Stimulated activated CD8-positive, alpha-beta memory T cell treated with anti-CD3 and anti-CD28 coated beads, Interleukin-4, amount 100 ng/mL, for 4 hours (primary cell): ENCODE data around the gene CLIC4.
"Not testable (repeated sequence)": the region's sequence is repeated elsewhere in the genome, so short reads cannot be mapped to it uniquely, and the experiment has no call there.

Experiments
- DNase-seq, 2 donors: peaks; one replicate each; pipeline ENCODE4 v3.0.0-alpha.2; 2020; ENCODE audit warnings: low read depth in 2 of 2, low spot score in 1 of 2

Gene CLIC4

GRCh38 chr1:24873148-24873547 is 127.9 kb downstream of the CLIC4 start:
- no peak for DNase-seq

- no peak for DNase-seq
Measured at GRCh38 chr1:24874056-24874455, 128.8 kb downstream of the CLIC4 start.

GRCh38 chr1:24874611-24875234 is 129.5 kb downstream of the CLIC4 start:
- no peak for DNase-seq

- DNase-seq, result no peak
Measured at GRCh38 chr1:24875257-24875656, 130.0 kb downstream of the CLIC4 start.

GRCh38 chr1:24875991-24876506 is 130.8 kb downstream of the CLIC4 start:
- DNase-seq, result no peak

GRCh38 chr1:24878045-24878444 is 132.8 kb downstream of the CLIC4 start:
- no peak for DNase-seq

GRCh38 chr1:24878775-24879742 is 133.8 kb downstream of the CLIC4 start:
- no peak for DNase-seq

- DNase-seq, result no peak
Measured at GRCh38 chr1:24881034-24881433, 135.8 kb downstream of the CLIC4 start.

GRCh38 chr1:24884751-24885150 is 139.5 kb downstream of the CLIC4 start:
- DNase-seq, result no peak

GRCh38 chr1:24886241-24886640 is 141.0 kb downstream of the CLIC4 start:
- no peak for DNase-seq

GRCh38 chr1:24888061-24888970 is 143.1 kb downstream of the CLIC4 start:
- no peak for DNase-seq

- DNase-seq, result no peak
Measured at GRCh38 chr1:24888971-24889676, 143.9 kb downstream of the CLIC4 start.

- DNase-seq, result no peak
Measured at GRCh38 chr1:24890887-24891286, 145.6 kb downstream of the CLIC4 start.

- not testable (repeated sequence) for DNase-seq
Measured at GRCh38 chr1:24891367-24891766, 146.1 kb downstream of the CLIC4 start.

- DNase-seq, result no peak
Measured at GRCh38 chr1:24892188-24893153, 147.2 kb downstream of the CLIC4 start.

- DNase-seq, result no peak
Measured at GRCh38 chr1:24893431-24893830, 148.2 kb downstream of the CLIC4 start.
